GM12878 (cell line): Measurements from ENCODE around the gene CDH15. TPM values are rescaled to one million over a fixed set of nuclear protein-coding genes. Genes with fewer than 3 reads are reported as not detected.

ENCODE experiments used
- ATAC-seq: fragments of 200-7000 bp; cut with Tn5 transposase; 3 replicates; pipeline ENCODE4 v1.9.1; 2020; ENCODE audit warnings: mild to moderate bottlenecking, moderate library complexity
- BruUV-seq: library from RNA; stranded (reverse); fragments of 400-500 nt; replicated peaks from 2 replicates; lab custom pipeline; 2021; lab: Mats Ljungman, UMichigan
- CTCF ChIA-PET: fragments of 300-600 bp; sonication (Branson Sonifier 250); formaldehyde crosslinking; extraction: SDS; loops from one replicate; lab custom pipeline; 2021; ENCODE audit warnings: inconsistent platforms; lab: Yijun Ruan, JAX
- POLR2A ChIA-PET: fragments of 350-600 bp; formaldehyde crosslinking; extraction: SDS; loops from one replicate; lab custom pipeline; 2021; ENCODE audit warnings: inconsistent platforms; lab: Charles Lee
- RAD21 ChIA-PET: fragments of 300-600 bp; sonication (Branson Sonifier 250); formaldehyde crosslinking; loops from one replicate; lab custom pipeline; 2023; ENCODE audit warnings: antibody characterized with exemption; ENCODE audit not compliant: unreplicated experiment; lab: Charles Lee
- SMC1A ChIA-PET: fragments of 300-600 bp; sonication (Branson Sonifier 250); formaldehyde crosslinking; loops from one replicate; lab custom pipeline; 2023; ENCODE audit not compliant: unreplicated experiment, uncharacterized antibody; lab: Charles Lee
- DNase-seq: peaks from one replicate; pipeline ENCODE4 v3.0.0-alpha.2; 2011; ENCODE audit warnings: low read depth, low spot score
- FAIRE-seq: peaks from 3 replicates; lab custom pipeline; 2011; peaks lifted over from hg19 to GRCh38; lab: Jason Lieb, UNC
- H2AFZ ChIP-seq: 2 replicates; pipeline ENCODE4 v1.6.0; 2011; ENCODE audit warnings: low read depth, low read length, control low read depth; ENCODE audit not compliant: control insufficient read depth
- H3K27ac ChIP-seq: 2 replicates; pipeline ENCODE4 v1.5.1; 2011; ENCODE audit warnings: control low read depth; ENCODE audit not compliant: control insufficient read depth, insufficient read depth
- H3K27me3 ChIP-seq, 2 experiments: replicated peaks in 1 of 2; 2 replicates each; pipeline versions ENCODE4 v1.6.0 to v1.6.1; 2011; ENCODE audit warnings: low read length in 1 of 2; ENCODE audit not compliant: control insufficient read depth in 2 of 2, insufficient read depth in 2 of 2
- H3K36me3 ChIP-seq, 2 experiments: 2 replicates each; pipeline ENCODE4 v1.5.1; 2011; ENCODE audit warnings: low read length in 1 of 2; ENCODE audit not compliant: control insufficient read depth in 2 of 2, insufficient read depth in 2 of 2
- H3K4me1 ChIP-seq: 2 replicates; pipeline ENCODE4 v1.6.1; 2011; ENCODE audit warnings: mild to moderate bottlenecking, low read length, moderate library complexity, mixed read lengths; ENCODE audit not compliant: control insufficient read depth, insufficient read depth
- H3K4me2 ChIP-seq: 2 replicates; pipeline ENCODE4 v1.6.0; 2011; ENCODE audit warnings: control low read depth; ENCODE audit not compliant: control insufficient read depth, insufficient read depth
- H3K4me3 ChIP-seq: fragments of 200-600 bp; sonication (generic); 2 replicates; pipeline ENCODE4 v1.5.1; 2016
- H3K79me2 ChIP-seq: 2 replicates; pipeline ENCODE4 v1.6.0; 2011; ENCODE audit warnings: low read length; ENCODE audit not compliant: control insufficient read depth, insufficient read depth
- H3K9ac ChIP-seq: 2 replicates; pipeline ENCODE4 v1.8.0; 2011; ENCODE audit warnings: low read length, control low read depth, mixed read lengths; ENCODE audit not compliant: control insufficient read depth, insufficient read depth
- H3K9me3 ChIP-seq: replicated peaks from 3 replicates; pipeline ENCODE4 v1.5.1; 2011; ENCODE audit warnings: mild to moderate bottlenecking, low read length; ENCODE audit not compliant: control insufficient read depth, insufficient read depth
- H4K20me1 ChIP-seq: 2 replicates; pipeline ENCODE4 v1.6.0; 2011; ENCODE audit not compliant: control insufficient read depth, insufficient read depth
- BCL11A ChIP-seq: IDR thresholded peaks from 2 replicates; pipeline ENCODE4 v1.6.1; 2011; ENCODE audit warnings: low read depth, low read length
- DPF2 ChIP-seq: fragments of 450-650 bp; IDR thresholded peaks from 2 replicates; pipeline ENCODE4 v1.6.1; 2017; ENCODE audit warnings: mild to moderate bottlenecking
- EGR1 ChIP-seq, 2 experiments: IDR thresholded peaks; 1 replicate in 1 of 2; 2 replicates in 1 of 2; pipeline ENCODE4 v1.6.1; 2011 to 2012; ENCODE audit warnings: low read depth in 2 of 2, low read length in 2 of 2, borderline replicate concordance in 1 of 2, mild to moderate bottlenecking in 1 of 2, moderate library complexity in 1 of 2
- HCFC1 ChIP-seq: fragments of 150-350 bp; IDR thresholded peaks from 2 replicates; pipeline ENCODE4 v1.6.1; 2014; ENCODE audit warnings: low read length
- MTA3 ChIP-seq: IDR thresholded peaks from 2 replicates; pipeline ENCODE4 v1.6.1; 2012; ENCODE audit warnings: low read length, inconsistent platforms, borderline replicate concordance
- MXI1 ChIP-seq: fragments of 150-350 bp; IDR thresholded peaks from 2 replicates; pipeline ENCODE4 v1.6.1; 2011; ENCODE audit warnings: low read depth, mild to moderate bottlenecking, inconsistent platforms, low read length, improper control_type of control experiment
- NBN ChIP-seq: fragments of 450-650 bp; IDR thresholded peaks from 2 replicates; pipeline ENCODE4 v1.6.1; 2016
- NR2C2 ChIP-seq: IDR thresholded peaks from 2 replicates; pipeline ENCODE4 v1.6.1; 2011; ENCODE audit warnings: borderline replicate concordance, low read depth; ENCODE audit not compliant: control insufficient read depth, insufficient read length
- RAD51 ChIP-seq: fragments of 450-650 bp; IDR thresholded peaks from 2 replicates; pipeline ENCODE4 v1.6.1; 2016; ENCODE audit warnings: moderate library complexity, mild to moderate bottlenecking, inconsistent platforms
- SMAD5 ChIP-seq: IDR thresholded peaks from 2 replicates; pipeline ENCODE4 v1.6.1; 2016; ENCODE audit warnings: antibody characterized with exemption, low read depth
- SMARCA5 ChIP-seq: fragments of 450-650 bp; IDR thresholded peaks from 2 replicates; pipeline ENCODE4 v1.6.1; 2017; ENCODE audit warnings: mild to moderate bottlenecking
- ZZZ3 ChIP-seq: IDR thresholded peaks from 2 replicates; pipeline ENCODE4 v1.6.1; 2011; ENCODE audit warnings: low read depth; ENCODE audit not compliant: control insufficient read depth, insufficient read length
- WGBS: methylation state at CpG from one replicate; pipeline ENCODE4 v1.1.6; 2016; ENCODE audit warnings: low lambda C conversion rate; ENCODE audit not compliant: insufficient replicate concordance, insufficient coverage; ENCODE audit errors: missing lambda C conversion rate; 5-methylcytosine and 5-hydroxymethylcytosine counted together
- in situ Hi-C: fragments of 300-500 bp; cut with MboI; formaldehyde crosslinking; loops from 9 replicates; pipeline ENCODE4 v1.14.3; 2018; ENCODE audit warnings: mixed read lengths
- intact Hi-C: fragments of 100-400 bp; cut with micrococcal nuclease; formaldehyde crosslinking; loops from one replicate; pipeline ENCODE4 v1.14.2; 2022; ENCODE audit not compliant: unreplicated experiment
- polyA plus RNA-seq, 11 experiments: library from polyadenylated mRNA; depleted of rRNA in 4 of 11; unstranded in 6 of 11; stranded (reverse) in 5 of 11; fragments of >200 nt; fragmentation: Nextera tagmentation in 4 of 11; fragmentation: Illumina TruSeq in 1 of 11; extraction: Ambion mirVana in 4 of 11; extraction: Trizol in 1 of 11; gene quantifications; 1 replicate in 1 of 11; 2 replicates in 10 of 11; pipeline versions ENCODE4 v1.2.1 to v1.2.3, GENCODE V29; 2011 to 2016; ENCODE audit warnings: inconsistent platforms in 2 of 11, missing spikeins in 2 of 11, low read depth in 1 of 11
- total RNA-seq, 4 experiments: library from RNA; depleted of rRNA in 3 of 4; stranded (reverse); fragments of >200 nt in 3 of 4; fragmentation: Illumina TruSeq in 1 of 4; extraction: Trizol in 1 of 4; gene quantifications; 2 replicates each; pipeline versions ENCODE4 v1.2.1 to v1.2.3, GENCODE V29; 2013 to 2021
- TF ChIP-seq, protein P1 (sequence below): fragments of 450-650 bp; IDR thresholded peaks from 2 replicates; pipeline ENCODE4 v1.6.1; 2017; ENCODE audit warnings: low read depth, mild to moderate bottlenecking, moderate library complexity
- TF ChIP-seq, protein P2 (sequence below): IDR thresholded peaks from 2 replicates; pipeline ENCODE4 v1.6.1; 2011; ENCODE audit warnings: borderline replicate concordance, low read depth, mild to moderate bottlenecking, moderate library complexity, low read length; ENCODE audit not compliant: insufficient read depth, poor library complexity, severe bottlenecking
- TF ChIP-seq, protein P3 (sequence below): fragments of 450-650 bp; IDR thresholded peaks from 2 replicates; pipeline ENCODE4 v1.6.1; 2017; ENCODE audit warnings: mild to moderate bottlenecking, low read depth, inconsistent platforms; ENCODE audit not compliant: poor library complexity, severe bottlenecking

Gene CDH15
- total and polyA plus RNA-seq, 10 of the 15 experiments (the other 5 are each of a cell fraction or from before 2014, with no cell fraction given), result 0.02 to 0.06 TPM; not detected in 8

DNA sequence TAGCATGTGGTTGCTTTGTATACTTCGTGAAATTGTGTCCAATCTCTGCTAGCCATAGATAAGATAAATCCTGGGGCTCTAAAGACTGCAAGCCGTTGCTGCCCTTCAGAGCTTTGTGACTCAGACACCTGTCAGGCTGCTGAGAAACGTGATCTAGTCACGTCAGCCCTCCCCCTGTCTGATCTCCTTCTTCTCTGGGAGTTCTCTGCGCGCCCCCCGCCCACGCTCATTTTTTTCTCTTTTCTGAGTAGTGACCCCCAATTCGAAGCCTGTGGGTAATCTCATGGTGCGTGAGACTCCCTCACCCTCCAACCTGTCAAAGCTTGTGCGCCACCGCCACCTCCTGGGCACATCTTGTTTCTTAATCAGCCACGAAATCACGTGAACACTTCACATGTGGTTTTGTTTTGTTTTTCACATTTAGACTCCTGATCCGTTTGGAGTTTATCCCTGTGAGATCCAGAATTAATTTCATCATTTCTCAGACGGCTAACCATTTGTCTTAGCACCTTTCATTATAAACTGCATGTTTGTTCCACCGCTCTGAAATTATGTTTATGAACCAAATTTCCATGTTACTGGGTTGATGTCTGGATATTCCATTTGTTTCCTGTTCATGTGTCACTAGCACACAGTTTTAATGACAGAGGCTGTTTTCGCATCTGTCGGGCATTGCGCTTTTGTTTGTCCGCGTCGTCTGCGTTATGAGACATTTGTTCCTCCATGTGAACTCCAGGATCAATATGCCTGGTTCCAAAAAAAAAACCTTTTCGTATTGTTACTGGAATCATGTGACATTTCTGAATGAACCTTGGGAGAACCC lies 45.0 kb downstream of the CDH15 start (continued):
- TF ChIP-seq RAD51 (peak; percentile 96), ZZZ3 (no peak), HCFC1 (no peak), MXI1 (peak; percentile 91), MTA3 (no peak), SMAD5 (no peak), SMARCA5 (0 out of 2 replicates have a peak, but pooled peaks have one; percentile 61), EGR1 (IDR thresholded peaks at IDR 0.05; ENCODE audit: borderline replicate concordance in 1 of 2, low read depth in 2 of 2, low read length in 2 of 2) (no peak)
- TF ChIP-seq, protein P1, sequence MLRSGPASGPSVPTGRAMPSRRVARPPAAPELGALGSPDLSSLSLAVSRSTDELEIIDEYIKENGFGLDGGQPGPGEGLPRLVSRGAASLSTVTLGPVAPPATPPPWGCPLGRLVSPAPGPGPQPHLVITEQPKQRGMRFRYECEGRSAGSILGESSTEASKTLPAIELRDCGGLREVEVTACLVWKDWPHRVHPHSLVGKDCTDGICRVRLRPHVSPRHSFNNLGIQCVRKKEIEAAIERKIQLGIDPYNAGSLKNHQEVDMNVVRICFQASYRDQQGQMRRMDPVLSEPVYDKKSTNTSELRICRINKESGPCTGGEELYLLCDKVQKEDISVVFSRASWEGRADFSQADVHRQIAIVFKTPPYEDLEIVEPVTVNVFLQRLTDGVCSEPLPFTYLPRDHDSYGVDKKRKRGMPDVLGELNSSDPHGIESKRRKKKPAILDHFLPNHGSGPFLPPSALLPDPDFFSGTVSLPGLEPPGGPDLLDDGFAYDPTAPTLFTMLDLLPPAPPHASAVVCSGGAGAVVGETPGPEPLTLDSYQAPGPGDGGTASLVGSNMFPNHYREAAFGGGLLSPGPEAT, result peak; percentile 33; the same call in 1 of the 2 replicates

DNA sequence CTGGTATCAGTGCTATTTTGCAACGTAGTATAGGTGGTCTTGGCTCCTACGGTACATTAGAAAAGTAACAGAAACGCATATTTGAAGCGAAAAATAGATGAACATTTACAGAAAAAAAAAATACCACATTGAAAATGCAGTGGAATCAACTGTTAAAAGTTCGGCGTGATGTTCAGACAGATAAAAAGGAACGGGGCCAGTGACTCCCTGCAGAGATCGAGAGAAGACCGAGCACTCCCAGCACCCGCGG lies 45.5 kb downstream of the CDH15 start:
- in situ Hi-C loops, result no loop called here
- WGBS, result 1% methylated on average over 11 of the region's 11 CpGs
- no peaks in the 10 kb centered on the region for H4K20me1 ChIP-seq
- ATAC-seq (no peak), FAIRE-seq (no peak), DNase-seq (no peak)
- peak overlapping the region; percentile 88 for H3K4me2 ChIP-seq
- intact Hi-C loops, result loop anchor here (2.0 to 10.0 kb wide), 2 partner anchors 46 to 472 kb away; partner anchors contain the start of gene CDH15
- H3K36me3 ChIP-seq, result peaks cover 0 to 5% of the 10 kb centered on the region in 2 experiments; a peak in 2 of 4 replicates
- peaks cover 6% of the 10 kb centered on the region for H3K79me2 ChIP-seq
- BruUV-seq, result TSS peak; percentile 97
- H2AFZ ChIP-seq, result peak overlapping the region; percentile 90
- peak overlapping the region; percentile 92 for H3K4me3 ChIP-seq
- H3K9ac ChIP-seq, result peak overlapping the region; percentile 82
- ChIA-PET SMC1A (interaction anchor here (1.2 kb wide), 1 partner anchor 364 kb away, joined by 3 read pairs; no protein-coding TSS in a partner anchor), RAD21 (interaction anchor here (0.8 to 1.4 kb wide), 5 partner anchors 46 to 432 kb away, joined by 3 to 7 read pairs (median 3); partner anchors contain the start of genes APRT, CDH15 and PIEZO1), CTCF (interaction anchor here (1.0 to 2.5 kb wide), 4 partner anchors 23 to 480 kb away, joined by 4 to 11 read pairs (median 10); partner anchors contain the start of gene APRT), POLR2A (interaction anchor here (0.6 kb wide), 1 partner anchor 281 kb away, joined by 11 read pairs; no protein-coding TSS in a partner anchor)
- no peaks in the 10 kb centered on the region for H3K27me3 ChIP-seq
- no peaks in the 10 kb centered on the region for H3K9me3 ChIP-seq
- peak overlapping the region; percentile 86 for H3K27ac ChIP-seq
- TF ChIP-seq BCL11A, result no peak
- no peak for TF ChIP-seq DPF2
- TF ChIP-seq NBN, result no peak
- TF ChIP-seq, protein P2, sequence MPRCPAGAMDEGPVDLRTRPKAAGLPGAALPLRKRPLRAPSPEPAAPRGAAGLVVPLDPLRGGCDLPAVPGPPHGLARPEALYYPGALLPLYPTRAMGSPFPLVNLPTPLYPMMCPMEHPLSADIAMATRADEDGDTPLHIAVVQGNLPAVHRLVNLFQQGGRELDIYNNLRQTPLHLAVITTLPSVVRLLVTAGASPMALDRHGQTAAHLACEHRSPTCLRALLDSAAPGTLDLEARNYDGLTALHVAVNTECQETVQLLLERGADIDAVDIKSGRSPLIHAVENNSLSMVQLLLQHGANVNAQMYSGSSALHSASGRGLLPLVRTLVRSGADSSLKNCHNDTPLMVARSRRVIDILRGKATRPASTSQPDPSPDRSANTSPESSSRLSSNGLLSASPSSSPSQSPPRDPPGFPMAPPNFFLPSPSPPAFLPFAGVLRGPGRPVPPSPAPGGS, result no peak
- no peak for TF ChIP-seq SMARCA5
- TF ChIP-seq NR2C2, result no peak
- TF ChIP-seq ZZZ3, result no peak
- TF ChIP-seq, protein P3, sequence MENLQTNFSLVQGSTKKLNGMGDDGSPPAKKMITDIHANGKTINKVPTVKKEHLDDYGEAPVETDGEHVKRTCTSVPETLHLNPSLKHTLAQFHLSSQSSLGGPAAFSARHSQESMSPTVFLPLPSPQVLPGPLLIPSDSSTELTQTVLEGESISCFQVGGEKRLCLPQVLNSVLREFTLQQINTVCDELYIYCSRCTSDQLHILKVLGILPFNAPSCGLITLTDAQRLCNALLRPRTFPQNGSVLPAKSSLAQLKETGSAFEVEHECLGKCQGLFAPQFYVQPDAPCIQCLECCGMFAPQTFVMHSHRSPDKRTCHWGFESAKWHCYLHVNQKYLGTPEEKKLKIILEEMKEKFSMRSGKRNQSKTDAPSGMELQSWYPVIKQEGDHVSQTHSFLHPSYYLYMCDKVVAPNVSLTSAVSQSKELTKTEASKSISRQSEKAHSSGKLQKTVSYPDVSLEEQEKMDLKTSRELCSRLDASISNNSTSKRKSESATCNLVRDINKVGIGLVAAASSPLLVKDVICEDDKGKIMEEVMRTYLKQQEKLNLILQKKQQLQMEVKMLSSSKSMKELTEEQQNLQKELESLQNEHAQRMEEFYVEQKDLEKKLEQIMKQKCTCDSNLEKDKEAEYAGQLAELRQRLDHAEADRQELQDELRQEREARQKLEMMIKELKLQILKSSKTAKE, result no peak
- H3K4me1 ChIP-seq, result peaks cover 3% of the 10 kb centered on the region
